Activated effector memory CD4-positive, alpha-beta T cell treated with anti-CD3 and anti-CD28 coated beads, Interleukin-2, amount 50 U/mL, for 16 hours (primary cell): ENCODE data around the gene TMEM273.
A peak's percentile ranks its signal among the peaks of the same experiment; 100 is the strongest.
"Not testable (repeated sequence)": the region's sequence is repeated elsewhere in the genome, so short reads cannot be mapped to it uniquely, and the experiment has no call there.

Experiments
- DNase-seq: peaks from one replicate; pipeline ENCODE4 v3.0.0-alpha.2; 2020

Gene TMEM273

GRCh38 chr10:49204119-49204518 lies 15.9 kb upstream of the TMEM273 start:
- DNase-seq = no peak

GRCh38 chr10:49202266-49202665 lies 14.1 kb upstream of the TMEM273 start:
- DNase-seq = no peak

GRCh38 chr10:49200854-49201253 lies 12.7 kb upstream of the TMEM273 start:
- no peak for DNase-seq

- no peak for DNase-seq
Observed at GRCh38 chr10:49197171-49197570, 9.0 kb upstream of the TMEM273 start.

GRCh38 chr10:49195864-49196263 lies 7.7 kb upstream of the TMEM273 start:
- not testable (repeated sequence) for DNase-seq

- no peak for DNase-seq
Observed at GRCh38 chr10:49194212-49194920, 6.2 kb upstream of the TMEM273 start.

- DNase-seq = no peak
Observed at GRCh38 chr10:49191349-49191748, 3.2 kb upstream of the TMEM273 start.

GRCh38 chr10:49189422-49189821 lies 1.2 kb upstream of the TMEM273 start:
- DNase-seq = no peak

- DNase-seq = peak; percentile 61
Observed at GRCh38 chr10:49187044-49187484, 1.1 kb downstream of the TMEM273 start.

GRCh38 chr10:49186613-49187012 lies 1.6 kb downstream of the TMEM273 start:
- DNase-seq = no peak

GRCh38 chr10:49185213-49185612 lies 3.0 kb downstream of the TMEM273 start:
- peak; percentile 41 for DNase-seq

- peak; percentile 67 for DNase-seq
Observed at GRCh38 chr10:49184642-49185111, 3.5 kb downstream of the TMEM273 start.

GRCh38 chr10:49183596-49184542 lies 4.3 kb downstream of the TMEM273 start:
- DNase-seq = peak; percentile 75

- DNase-seq = no peak
Observed at GRCh38 chr10:49182776-49183175, 5.4 kb downstream of the TMEM273 start.

GRCh38 chr10:49180444-49180860 lies 7.7 kb downstream of the TMEM273 start:
- DNase-seq = no peak

- DNase-seq = peak; percentile 65
Observed at GRCh38 chr10:49179699-49180443, 8.3 kb downstream of the TMEM273 start.

GRCh38 chr10:49178489-49179471 lies 9.4 kb downstream of the TMEM273 start:
- DNase-seq = no peak

- peak; percentile 88 for DNase-seq
Observed at GRCh38 chr10:49177391-49178355, 10.5 kb downstream of the TMEM273 start.

GRCh38 chr10:49176310-49177268 lies 11.6 kb downstream of the TMEM273 start:
- DNase-seq = peak; percentile 60
